Heart right ventricle (tissue), 16 donors: ENCODE measurements around the gene EGFLAM. TPM values are rescaled to one million over a fixed set of nuclear protein-coding genes. Genes with fewer than 3 reads are reported as not detected.
"Not testable (repeated sequence)": the region's sequence is repeated elsewhere in the genome, so short reads cannot be mapped to it uniquely, and the experiment has no call there.

Experiments used
- ATAC-seq, 8 donors: fragments of 200-7000 bp; cut with Tn5 transposase; one replicate each; pipeline ENCODE4 v1.9.1; 2020; ENCODE audit warnings: mild to moderate bottlenecking in 8 of 8, moderate library complexity in 8 of 8, moderate number of reproducible peaks in 1 of 8
- DNase-seq, 2 donors: peaks; one replicate each; pipeline ENCODE4 v3.0.0-alpha.2; 2020
- H3K27ac ChIP-seq, 10 donors: fragments of 200-600 bp; sonication (generic) in 2 of 10; one replicate each; pipeline versions ENCODE4 v1.5.0 to v1.8.0; 2020 to 2022; ENCODE audit warnings: mild to moderate bottlenecking in 3 of 10
- H3K27me3 ChIP-seq, 7 donors: fragments of 200-600 bp; one replicate each; pipeline ENCODE4 v1.8.0; 2021 to 2022; ENCODE audit warnings: mild to moderate bottlenecking in 2 of 7
- H3K36me3 ChIP-seq, 9 donors: fragments of 200-600 bp; sonication (generic) in 1 of 9; one replicate each; pipeline versions ENCODE4 v1.5.0 to v1.8.0; 2020 to 2022; ENCODE audit warnings: mild to moderate bottlenecking in 2 of 9
- H3K4me1 ChIP-seq, 9 donors: fragments of 200-600 bp; sonication (generic) in 1 of 9; one replicate each; pipeline versions ENCODE4 v1.5.0 to v1.8.0; 2020 to 2022; ENCODE audit warnings: mild to moderate bottlenecking in 4 of 9
- H3K4me3 ChIP-seq, 10 donors: fragments of 200-600 bp; sonication (generic) in 2 of 10; one replicate each; pipeline versions ENCODE4 v1.5.0 to v1.8.0; 2020 to 2022; ENCODE audit warnings: mild to moderate bottlenecking in 7 of 10, moderate library complexity in 2 of 10
- H3K9me3 ChIP-seq, 11 donors: fragments of 200-600 bp in 10 of 11; sonication (generic) in 2 of 11; one replicate each; pipeline versions ENCODE4 v1.5.0 to v1.8.0; 2013 to 2022; ENCODE audit warnings: mild to moderate bottlenecking in 2 of 11, control low read depth in 1 of 11, moderate library complexity in 1 of 11
- CTCF ChIP-seq, 9 donors: fragments of 200-600 bp; sonication (generic) in 2 of 9; IDR thresholded peaks; one replicate each; pipeline versions ENCODE4 v1.5.0 to v1.8.0; 2021 to 2022; ENCODE audit warnings: antibody characterized with exemption in 9 of 9, mild to moderate bottlenecking in 5 of 9, moderate library complexity in 1 of 9
- WGBS, 2 donors: extraction: QIAGEN DNeasy Blood & Tissue Kit; methylation state at CpG; one replicate each; pipeline ENCODE4 v1.1.7; 2013; ENCODE audit warnings: inconsistent platforms in 1 of 2; 5-methylcytosine and 5-hydroxymethylcytosine counted together
- intact Hi-C, 10 donors: fragments of 100-400 bp; cut with DNase I; formaldehyde crosslinking; loops; one replicate each; pipeline versions ENCODE4 v1.11.1 to v1.14.2; 2022
- polyA plus RNA-seq, 2 donors: library from polyadenylated mRNA; stranded (reverse); fragments of 200-250 nt; gene quantifications; one replicate each; pipeline ENCODE4 v1.2.3, GENCODE V29; 2013
- total RNA-seq, 10 donors: library from RNA; stranded (reverse); fragmentation: NEBNext Ultra II Directional in 3 of 10; extraction: Animal tissue kit (Norgen Biotek cat#: 25700) in 3 of 10; gene quantifications; one replicate each; pipeline versions ENCODE4 v1.2.1 to v1.2.4, GENCODE V29; 2021 to 2023
- donor health status: Arrhythmogenic right ventricular cardiomyopathy.
- donor health status: ischemic (EF 13 %, LVEDD 7.1; RV severe dilation, severe dysfunction).
- donor health status: healthy with polysubstance abuse.
- donor health status: DM: no; HTN: yes; CAD: no.
- donor health status: DM: no; HTN: no; CAD: no.
- donor health status: ischemic (EF 25% LVEDD 6.9; RV normal size, moderate dysfunction).
- donor health status: ischemic (EF 25% LVEDD 5.7; RV mildly dilated, moderate dysfunction).
- donor health status: healthy.
- donor health status: DM: yes; HTN: yes; CAD: no.
- donor health status: Ischemic cardiomyopathy.
- donor health status: ischemic (EF 35%, LVEDD 5.7; RV mildly dilated, moderate dysfunction).
- donor health status: nonischemic (EF 11% LVEDD 7.7; RV severe dilation, severe dysfunction).
- donor health status: DM: yes; HTN: yes; CAD: no.
- donor health status: PGD.
- donor health status: ischemic (EF 29% LVEDD 5.4; RV normal size, mild dysfunction).
- donor health status: nonischemic (EF 23%, LVEDD 6.1; RV moderate dilation, normal function).

The EGFLAM gene
- total and polyA plus RNA-seq, 12 donors: 3.4 to 15.3 (median 7.6) TPM

- Histone ChIP-seq H3K9me3 (peaks cover 0 to 8% (median 0%) of the 10 kb centered on the region in 11 donors), H3K27ac (no peak overlapping the region), H3K4me3 (no peak overlapping the region), H3K27me3 (no peaks in the 10 kb centered on the region), H3K36me3 (no peaks in the 10 kb centered on the region), H3K4me1 (peaks cover 0 to 3% (median 0%) of the 10 kb centered on the region in 9 donors)
- ATAC-seq: no peak
- no peak for TF ChIP-seq CTCF (IDR thresholded peaks at IDR 0.05)
- 77 to 85% methylated on average over 5 of the region's 5 CpGs for WGBS, 2 donors
- intact Hi-C loops: no loop called here
- no peak for DNase-seq
Measured at GRCh38 chr5:38329132-38329715, 70.9 kb downstream of the EGFLAM start.

DNA sequence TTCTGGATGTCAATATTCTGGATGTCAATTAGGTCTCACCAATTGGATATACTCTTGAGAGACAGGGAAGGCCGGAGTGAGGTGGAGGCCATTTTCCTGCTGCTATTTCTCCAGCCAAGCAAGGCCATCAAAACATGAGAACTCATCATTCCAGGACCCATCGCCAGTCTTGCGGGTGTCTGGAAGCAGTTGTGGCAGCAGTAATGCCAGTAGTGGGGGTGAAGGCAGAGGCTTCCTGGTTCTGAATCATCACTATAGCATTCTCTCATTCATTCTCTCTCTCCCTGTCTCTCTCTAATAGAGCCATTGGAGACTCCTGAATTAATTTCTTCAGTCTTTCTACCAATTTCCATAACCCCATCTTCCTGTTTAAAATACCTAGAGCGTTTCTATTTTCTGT lies 71.8 kb downstream of the EGFLAM start:
- intact Hi-C loops: no loop called here
- no peak for ATAC-seq
- H3K4me3 ChIP-seq: no peak overlapping the region
- 89 to 90% methylated on average over 4 of the region's 4 CpGs for WGBS, 2 donors
- TF ChIP-seq CTCF (IDR thresholded peaks at IDR 0.05): no peak
- DNase-seq: no peak
- H3K9me3 ChIP-seq: peaks cover 0 to 8% (median 0%) of the 10 kb centered on the region in 11 donors
- H3K36me3 ChIP-seq: no peaks in the 10 kb centered on the region
- H3K27ac ChIP-seq: no peak overlapping the region
- no peaks in the 10 kb centered on the region for H3K4me1 ChIP-seq
- H3K27me3 ChIP-seq: no peaks in the 10 kb centered on the region

DNA sequence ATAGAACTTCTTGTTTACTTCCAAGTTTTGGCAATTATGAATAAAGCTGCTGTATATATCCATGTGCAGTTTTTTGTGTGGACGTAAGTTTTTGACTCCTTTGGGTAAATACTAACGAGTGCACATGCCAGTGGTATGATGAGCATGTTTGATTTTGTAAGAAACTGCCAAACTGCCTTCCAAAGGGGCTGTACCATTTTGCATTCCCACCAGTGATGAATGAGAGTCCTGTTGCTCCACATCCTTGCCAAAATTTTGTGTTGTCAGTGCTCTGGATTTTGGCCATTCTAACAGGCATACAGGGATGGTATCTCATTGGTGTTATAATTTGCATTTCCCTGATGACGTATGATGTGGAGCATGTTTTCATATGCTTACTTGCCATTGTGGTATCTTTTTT lies 73.5 kb downstream of the EGFLAM start:
- no peaks in the 10 kb centered on the region for H3K4me1 ChIP-seq
- H3K36me3 ChIP-seq: no peaks in the 10 kb centered on the region
- H3K27me3 ChIP-seq: no peaks in the 10 kb centered on the region
- 59 to 79% methylated on average over 3 of the region's 3 CpGs for WGBS, 2 donors
- no peak for TF ChIP-seq CTCF (IDR thresholded peaks at IDR 0.05)
- intact Hi-C loops: no loop called here
- peaks cover 0 to 8% (median 0%) of the 10 kb centered on the region in 11 donors for H3K9me3 ChIP-seq
- no peak overlapping the region for H3K27ac ChIP-seq
- DNase-seq (no peak), ATAC-seq (no peak)
- no peak overlapping the region for H3K4me3 ChIP-seq

GRCh38 chr5:38333181-38333580 lies 74.8 kb downstream of the EGFLAM start:
- H3K36me3 ChIP-seq, ATAC-seq, H3K9me3 ChIP-seq, H3K4me1 ChIP-seq, H3K27ac ChIP-seq, intact Hi-C loops, H3K4me3 ChIP-seq, H3K27me3 ChIP-seq, DNase-seq: not testable (repeated sequence)
- WGBS, 2 donors: 84 to 90% methylated on average over 4 of the region's 4 CpGs

DNA sequence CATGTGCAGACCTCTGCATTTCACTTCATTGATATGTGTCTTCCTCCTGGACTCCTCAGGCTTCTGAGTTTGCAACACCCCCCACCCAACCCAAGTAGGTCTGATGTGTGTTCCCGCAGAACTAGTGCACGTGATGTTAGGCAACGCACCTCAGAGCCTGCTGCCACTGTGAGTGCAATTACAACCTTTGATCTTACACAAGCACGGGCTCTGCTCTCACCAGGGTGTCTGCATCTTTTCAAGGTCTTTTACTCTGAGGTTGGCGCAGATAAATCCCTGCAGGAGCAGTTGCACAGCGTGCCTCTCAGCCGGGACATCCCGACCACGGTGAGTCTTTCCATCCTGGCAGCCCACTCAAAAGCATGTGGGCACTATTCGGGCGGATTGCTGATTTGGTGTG lies 80.1 kb downstream of the EGFLAM start:
- no peak for TF ChIP-seq CTCF (IDR thresholded peaks at IDR 0.05)
- ATAC-seq (no peak), DNase-seq (no peak)
- intact Hi-C loops: no loop called here
- no peaks in the 10 kb centered on the region for H3K9me3 ChIP-seq
- no peak overlapping the region for H3K27ac ChIP-seq
- H3K4me1 ChIP-seq: peaks cover 0 to 5% (median 0%) of the 10 kb centered on the region in 9 donors
- 36 to 45% methylated on average over 11 of the region's 11 CpGs for WGBS, 2 donors
- H3K27me3 ChIP-seq: peaks cover 0 to 39% (median 19%) of the 10 kb centered on the region in 7 donors
- H3K36me3 ChIP-seq: no peaks in the 10 kb centered on the region
- no peak overlapping the region for H3K4me3 ChIP-seq
